Panc1 (cell line): Measurements from ENCODE around the gene OR10AG1. TPM values are rescaled to one million over a fixed set of nuclear protein-coding genes. Genes with fewer than 3 reads are reported as not detected.

Source experiments
- ATAC-seq: fragments of 200-7000 bp; cut with Tn5 transposase; 2 replicates; pipeline ENCODE4 v1.9.1; 2020; ENCODE audit warnings: mild to moderate bottlenecking, moderate library complexity
- BruUV-seq: library from RNA; stranded (reverse); fragments of 400-500 nt; replicated peaks from 2 replicates; lab custom pipeline; 2021; lab: Mats Ljungman, UMichigan
- CTCF ChIA-PET: fragments of 300-600 bp; sonication (Branson Sonifier 250); formaldehyde crosslinking; loops from one replicate; lab custom pipeline; 2022; ENCODE audit warnings: antibody characterized with exemption; lab: Charles Lee
- POLR2A ChIA-PET: fragments of 300-600 bp; sonication (Branson Sonifier 250); formaldehyde crosslinking; loops from one replicate; lab custom pipeline; 2022; ENCODE audit warnings: antibody characterized with exemption; lab: Charles Lee
- DNase-seq: peaks from one replicate; pipeline ENCODE4 v3.0.0-alpha.2; 2010; ENCODE audit warnings: low read depth, low spot score
- H3K27ac ChIP-seq: 2 replicates; pipeline ENCODE4 v1.5.1; 2011; ENCODE audit warnings: mild to moderate bottlenecking, low read length, inconsistent platforms
- H3K27me3 ChIP-seq: fragments of 200-500 bp; sonication (Bioruptor generic); 2 replicates; pipeline ENCODE4 v1.6.0; 2014; ENCODE audit warnings: low read length, inconsistent platforms; ENCODE audit not compliant: control insufficient read depth, insufficient read depth
- H3K36me3 ChIP-seq: fragments of 200-500 bp; sonication (Bioruptor generic); 2 replicates; pipeline ENCODE4 v1.5.1; 2014; ENCODE audit warnings: inconsistent platforms, mild to moderate bottlenecking, low read length, moderate library complexity; ENCODE audit not compliant: control insufficient read depth, insufficient read depth
- H3K4me1 ChIP-seq: 2 replicates; pipeline ENCODE4 v1.5.1; 2011; ENCODE audit warnings: inconsistent platforms, mild to moderate bottlenecking, low read length, moderate library complexity; ENCODE audit not compliant: control insufficient read depth, insufficient read depth
- H3K4me3 ChIP-seq, 2 experiments: 2 replicates each; pipeline ENCODE4 v1.5.1; 2011 to 2012; ENCODE audit warnings: low read depth in 2 of 2, low read length in 2 of 2, mild to moderate bottlenecking in 2 of 2, inconsistent platforms in 1 of 2, moderate library complexity in 1 of 2
- H3K9me3 ChIP-seq: fragments of 200-500 bp; sonication (Bioruptor generic); 2 replicates; pipeline ENCODE4 v1.5.1; 2014; ENCODE audit warnings: low read depth, mild to moderate bottlenecking, inconsistent platforms, low read length, moderate library complexity; ENCODE audit not compliant: control insufficient read depth, insufficient read depth
- POLR2AphosphoS5 ChIP-seq: IDR thresholded peaks from 2 replicates; pipeline ENCODE4 v1.6.1; 2012; ENCODE audit warnings: mild to moderate bottlenecking, low read depth, low read length, moderate library complexity
- REST ChIP-seq, 2 experiments: IDR thresholded peaks; 2 replicates each; pipeline ENCODE4 v1.6.1; 2011 to 2012; ENCODE audit warnings: low read depth in 2 of 2, control low read depth in 1 of 2, low read length in 1 of 2, mild to moderate bottlenecking in 1 of 2, moderate library complexity in 1 of 2; ENCODE audit not compliant: insufficient read depth in 1 of 2
- SIN3A ChIP-seq: IDR thresholded peaks from 2 replicates; pipeline ENCODE4 v1.6.1; 2012; ENCODE audit warnings: low read depth, mild to moderate bottlenecking, low read length, moderate library complexity, borderline replicate concordance; ENCODE audit not compliant: insufficient read depth
- TCF7L2 ChIP-seq: IDR thresholded peaks from 2 replicates; pipeline ENCODE4 v1.6.1; 2011; ENCODE audit warnings: mild to moderate bottlenecking, low read depth, low read length, inconsistent platforms
- in situ Hi-C: cut with HindIII; loops from 2 replicates; pipeline ENCODE4 v1.10.0; 2016; ENCODE audit warnings: low sequenced_read_pairs, low pct_unique_long_range_greater_than_20kb
- intact Hi-C: fragments of 100-400 bp; cut with micrococcal nuclease; formaldehyde crosslinking; loops from one replicate; pipeline ENCODE4 v1.10.0; 2022; ENCODE audit not compliant: unreplicated experiment
- total RNA-seq: library from RNA; stranded (reverse); gene quantifications from one replicate; pipeline ENCODE4 v1.2.1, GENCODE V29; 2021; ENCODE audit not compliant: unreplicated experiment
- TF ChIP-seq, protein P1 (sequence below): fragments of 450-650 bp; IDR thresholded peaks from 2 replicates; pipeline ENCODE4 v1.5.1; 2017; ENCODE audit warnings: mild to moderate bottlenecking

Gene OR10AG1
- total RNA-seq, 1 experiment from 2014 or later = not detected

DNA sequence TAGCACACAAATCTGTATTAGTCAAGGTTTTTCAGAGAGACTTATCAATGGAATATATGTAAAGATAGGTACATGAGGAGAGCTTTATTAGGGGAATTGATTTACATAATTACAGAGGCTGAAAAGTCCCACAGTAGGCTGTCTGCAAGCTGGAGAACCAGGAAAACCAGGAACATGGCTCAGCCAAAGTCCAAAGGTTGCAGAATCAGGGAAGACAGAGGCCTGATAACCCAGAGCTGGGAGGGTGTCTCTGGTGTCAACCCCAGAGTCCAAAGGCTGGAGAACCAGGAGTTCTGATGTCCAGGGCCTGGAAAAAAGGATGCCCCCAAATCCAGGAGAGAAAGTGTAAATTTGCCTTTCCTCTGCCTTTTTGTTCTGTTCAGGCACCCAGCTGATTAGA lies 41.0 kb upstream of the OR10AG1 start:
- no TSS peak for BruUV-seq
- ChIA-PET POLR2A (no interaction called here), CTCF (no interaction called here)
- Histone ChIP-seq H3K9me3 (no peaks in the 10 kb centered on the region), H3K36me3 (no peaks in the 10 kb centered on the region), H3K27ac (no peak overlapping the region), H3K4me3 (no peak overlapping the region), H3K27me3 (no peaks in the 10 kb centered on the region), H3K4me1 (no peaks in the 10 kb centered on the region)
- intact Hi-C loops = no loop called here
- in situ Hi-C loops = no loop called here
- DNase-seq (no peak), ATAC-seq (no peak)
- TF ChIP-seq, protein P1, sequence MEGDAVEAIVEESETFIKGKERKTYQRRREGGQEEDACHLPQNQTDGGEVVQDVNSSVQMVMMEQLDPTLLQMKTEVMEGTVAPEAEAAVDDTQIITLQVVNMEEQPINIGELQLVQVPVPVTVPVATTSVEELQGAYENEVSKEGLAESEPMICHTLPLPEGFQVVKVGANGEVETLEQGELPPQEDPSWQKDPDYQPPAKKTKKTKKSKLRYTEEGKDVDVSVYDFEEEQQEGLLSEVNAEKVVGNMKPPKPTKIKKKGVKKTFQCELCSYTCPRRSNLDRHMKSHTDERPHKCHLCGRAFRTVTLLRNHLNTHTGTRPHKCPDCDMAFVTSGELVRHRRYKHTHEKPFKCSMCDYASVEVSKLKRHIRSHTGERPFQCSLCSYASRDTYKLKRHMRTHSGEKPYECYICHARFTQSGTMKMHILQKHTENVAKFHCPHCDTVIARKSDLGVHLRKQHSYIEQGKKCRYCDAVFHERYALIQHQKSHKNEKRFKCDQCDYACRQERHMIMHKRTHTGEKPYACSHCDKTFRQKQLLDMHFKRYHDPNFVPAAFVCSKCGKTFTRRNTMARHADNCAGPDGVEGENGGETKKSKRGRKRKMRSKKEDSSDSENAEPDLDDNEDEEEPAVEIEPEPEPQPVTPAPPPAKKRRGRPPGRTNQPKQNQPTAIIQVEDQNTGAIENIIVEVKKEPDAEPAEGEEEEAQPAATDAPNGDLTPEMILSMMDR = no peak
- TF ChIP-seq TCF7L2 (no peak), SIN3A (no peak), REST (IDR thresholded peaks at IDR 0.05; ENCODE audit: insufficient read depth in 1 of 2, low read depth in 2 of 2, low read length in 1 of 2) (no peak), POLR2AphosphoS5 (no peak)

- ChIA-PET POLR2A (interaction anchor here (0.6 kb wide), 1 partner anchor 42 kb away, joined by 5 read pairs; no protein-coding TSS in a partner anchor), CTCF (no interaction called here)
- H3K27me3 ChIP-seq = no peaks in the 10 kb centered on the region
- no peak for DNase-seq
- no peaks in the 10 kb centered on the region for H3K4me1 ChIP-seq
- ATAC-seq = no peak
- in situ Hi-C loops = no loop called here
- H3K36me3 ChIP-seq = no peaks in the 10 kb centered on the region
- H3K27ac ChIP-seq = no peak within 1 kb of the TSS
- intact Hi-C loops = no loop called here
- H3K9me3 ChIP-seq = no peaks in the 10 kb centered on the region
- no TSS peak for BruUV-seq
- no peak for TF ChIP-seq TCF7L2
- TF ChIP-seq POLR2AphosphoS5 = no peak
- TF ChIP-seq REST (IDR thresholded peaks at IDR 0.05; ENCODE audit: insufficient read depth in 1 of 2, low read depth in 2 of 2, low read length in 1 of 2) = no peak
- TF ChIP-seq, protein P1 = no peak
- TF ChIP-seq SIN3A = no peak
- H3K4me3 ChIP-seq = no peak within 1 kb of the TSS
Measured at GRCh38 chr11:55994525-55994924, 24.8 kb upstream of the OR10AG1 start, which contains the start of gene OR5F1. Gene OR5F1 (minus strand): TSS chr11:55994625. CDS start chr11:55994625, 0 bp downstream.
